Hepatocyte (in vitro differentiated cells): ENCODE results near the gene EFR3B. TPM values are rescaled to one million over a fixed set of nuclear protein-coding genes. Genes with fewer than 3 reads are reported as not detected.

ENCODE experiments used
- DNase-seq: peaks from one replicate; pipeline ENCODE4 v3.0.0-alpha.2; 2016; ENCODE audit warnings: low spot score
- H2AFZ ChIP-seq: fragments of 200-600 bp; sonication (generic); 2 replicates; pipeline ENCODE4 v1.6.0; 2016; ENCODE audit warnings: antibody characterized with exemption, mild to moderate bottlenecking
- H3K27ac ChIP-seq: fragments of 200-600 bp; sonication (generic); 2 replicates; pipeline ENCODE4 v1.5.1; 2016; ENCODE audit warnings: mild to moderate bottlenecking
- H3K27me3 ChIP-seq: fragments of 200-600 bp; sonication (generic); 2 replicates; pipeline ENCODE4 v1.6.1; 2016
- H3K36me3 ChIP-seq: fragments of 200-600 bp; sonication (generic); replicated peaks from 2 replicates; pipeline ENCODE4 v1.5.1; 2016; ENCODE audit warnings: low read depth; ENCODE audit not compliant: insufficient read depth
- H3K4me1 ChIP-seq: fragments of 200-600 bp; sonication (generic); 2 replicates; pipeline ENCODE4 v1.5.1; 2016; ENCODE audit warnings: mild to moderate bottlenecking, moderate library complexity; ENCODE audit not compliant: insufficient read depth
- H3K4me2 ChIP-seq: fragments of 200-600 bp; sonication (generic); 2 replicates; pipeline ENCODE4 v1.6.0; 2016
- H3K4me3 ChIP-seq: fragments of 200-600 bp; sonication (generic); 2 replicates; pipeline ENCODE4 v1.5.1; 2016; ENCODE audit warnings: mild to moderate bottlenecking
- H3K79me2 ChIP-seq: fragments of 200-600 bp; sonication (generic); 2 replicates; pipeline ENCODE4 v1.6.0; 2017; ENCODE audit warnings: mild to moderate bottlenecking
- H3K9me2 ChIP-seq: fragments of 200-600 bp; sonication (generic); replicated peaks from 2 replicates; pipeline ENCODE4 v1.6.0; 2017; ENCODE audit warnings: mild to moderate bottlenecking; ENCODE audit not compliant: insufficient read depth
- H3K9me3 ChIP-seq: fragments of 200-600 bp; sonication (generic); 2 replicates; pipeline ENCODE4 v1.5.1; 2016; ENCODE audit warnings: low read depth, mild to moderate bottlenecking
- H4K20me1 ChIP-seq: fragments of 200-600 bp; sonication (generic); 2 replicates; pipeline ENCODE4 v1.6.0; 2016; ENCODE audit warnings: mild to moderate bottlenecking; ENCODE audit not compliant: insufficient read depth, poor library complexity, severe bottlenecking
- EZH2 ChIP-seq: fragments of 200-600 bp; sonication (generic); IDR thresholded peaks from 2 replicates; pipeline ENCODE4 v1.6.1; 2016; ENCODE audit warnings: antibody characterized with exemption, mild to moderate bottlenecking, borderline replicate concordance
- EZH2phosphoT487 ChIP-seq: fragments of 200-600 bp; sonication (generic); IDR thresholded peaks from one replicate; pipeline ENCODE4 v1.6.1; 2018; ENCODE audit warnings: antibody characterized with exemption, mild to moderate bottlenecking, low read depth, moderate library complexity; ENCODE audit not compliant: unreplicated experiment, severe bottlenecking
- WGBS: methylation state at CpG from one replicate; pipeline ENCODE4 v1.1.6; 2016; ENCODE audit warnings: low lambda C conversion rate; ENCODE audit errors: missing lambda C conversion rate; 5-methylcytosine and 5-hydroxymethylcytosine counted together
- polyA plus RNA-seq: library from polyadenylated mRNA; unstranded; fragments of >200 nt; fragmentation: Nextera tagmentation; extraction: Ambion mirVana; gene quantifications from 2 replicates; pipeline ENCODE4 v1.2.1, GENCODE V29; 2016
- total RNA-seq: library from RNA; depleted of rRNA; stranded (reverse); fragments of >200 nt; gene quantifications from 2 replicates; pipeline ENCODE4 v1.2.3, GENCODE V29; 2014
- TF ChIP-seq, protein P1 (sequence below): fragments of 200-600 bp; sonication (generic); IDR thresholded peaks from 2 replicates; pipeline ENCODE4 v1.5.1; 2016; ENCODE audit warnings: antibody characterized with exemption, mild to moderate bottlenecking; ENCODE audit not compliant: poor library complexity

The EFR3B gene
- total and polyA plus RNA-seq, 2 experiments from 2014 or later, result 1.1 to 2.0 TPM

GRCh38 chr2:25077789-25078169 lies 35.9 kb downstream of the EFR3B start:
- no peak overlapping the region for H2AFZ ChIP-seq
- peak overlapping the region; percentile 35 for H3K4me2 ChIP-seq
- H3K9me3 ChIP-seq, result no peaks in the 10 kb centered on the region
- H3K36me3 ChIP-seq, result no peaks in the 10 kb centered on the region
- DNase-seq, result no peak
- H3K79me2 ChIP-seq, result no peaks in the 10 kb centered on the region
- peak overlapping the region; percentile 64 for H3K27ac ChIP-seq
- no peak overlapping the region for H3K4me3 ChIP-seq
- TF ChIP-seq EZH2phosphoT487 (no peak), EZH2 (no peak)
- TF ChIP-seq, protein P1, sequence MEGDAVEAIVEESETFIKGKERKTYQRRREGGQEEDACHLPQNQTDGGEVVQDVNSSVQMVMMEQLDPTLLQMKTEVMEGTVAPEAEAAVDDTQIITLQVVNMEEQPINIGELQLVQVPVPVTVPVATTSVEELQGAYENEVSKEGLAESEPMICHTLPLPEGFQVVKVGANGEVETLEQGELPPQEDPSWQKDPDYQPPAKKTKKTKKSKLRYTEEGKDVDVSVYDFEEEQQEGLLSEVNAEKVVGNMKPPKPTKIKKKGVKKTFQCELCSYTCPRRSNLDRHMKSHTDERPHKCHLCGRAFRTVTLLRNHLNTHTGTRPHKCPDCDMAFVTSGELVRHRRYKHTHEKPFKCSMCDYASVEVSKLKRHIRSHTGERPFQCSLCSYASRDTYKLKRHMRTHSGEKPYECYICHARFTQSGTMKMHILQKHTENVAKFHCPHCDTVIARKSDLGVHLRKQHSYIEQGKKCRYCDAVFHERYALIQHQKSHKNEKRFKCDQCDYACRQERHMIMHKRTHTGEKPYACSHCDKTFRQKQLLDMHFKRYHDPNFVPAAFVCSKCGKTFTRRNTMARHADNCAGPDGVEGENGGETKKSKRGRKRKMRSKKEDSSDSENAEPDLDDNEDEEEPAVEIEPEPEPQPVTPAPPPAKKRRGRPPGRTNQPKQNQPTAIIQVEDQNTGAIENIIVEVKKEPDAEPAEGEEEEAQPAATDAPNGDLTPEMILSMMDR, result no peak
- no peaks in the 10 kb centered on the region for H3K27me3 ChIP-seq
- no peaks in the 10 kb centered on the region for H3K9me2 ChIP-seq
- H3K4me1 ChIP-seq, result peaks cover 9% of the 10 kb centered on the region
- WGBS, result 69% methylated on average over 2 of the region's 2 CpGs
- H4K20me1 ChIP-seq, result no peaks in the 10 kb centered on the region

GRCh38 chr2:25078170-25079049 lies 36.5 kb downstream of the EFR3B start:
- H3K79me2 ChIP-seq, result no peaks in the 10 kb centered on the region
- H3K27me3 ChIP-seq, result no peaks in the 10 kb centered on the region
- H3K9me2 ChIP-seq, result no peaks in the 10 kb centered on the region
- peak; percentile 68 for DNase-seq
- peak overlapping the region; percentile 35 for H3K4me2 ChIP-seq
- 45% methylated on average over 16 of the region's 16 CpGs for WGBS
- H3K36me3 ChIP-seq, result no peaks in the 10 kb centered on the region
- no peak for TF ChIP-seq EZH2
- no peak for TF ChIP-seq EZH2phosphoT487
- TF ChIP-seq, protein P1, result no peak
- H3K4me1 ChIP-seq, result peaks cover 9% of the 10 kb centered on the region
- H3K9me3 ChIP-seq, result no peaks in the 10 kb centered on the region
- no peak overlapping the region for H3K4me3 ChIP-seq
- no peak overlapping the region for H2AFZ ChIP-seq
- H3K27ac ChIP-seq, result peak overlapping the region; percentile 64
- H4K20me1 ChIP-seq, result no peaks in the 10 kb centered on the region

GRCh38 chr2:25079050-25079635 lies 37.3 kb downstream of the EFR3B start:
- peaks cover 9% of the 10 kb centered on the region for H3K4me1 ChIP-seq
- WGBS, result 84% methylated on average over 3 of the region's 3 CpGs
- H4K20me1 ChIP-seq, result no peaks in the 10 kb centered on the region
- DNase-seq, result no peak
- no peak for TF ChIP-seq EZH2phosphoT487
- TF ChIP-seq EZH2, result no peak
- no peak overlapping the region for H2AFZ ChIP-seq
- no peaks in the 10 kb centered on the region for H3K27me3 ChIP-seq
- H3K79me2 ChIP-seq, result no peaks in the 10 kb centered on the region
- H3K9me3 ChIP-seq, result no peaks in the 10 kb centered on the region
- no peaks in the 10 kb centered on the region for H3K36me3 ChIP-seq
- H3K4me3 ChIP-seq, result no peak overlapping the region
- peak overlapping the region; percentile 35 for H3K4me2 ChIP-seq
- H3K27ac ChIP-seq, result no peak overlapping the region
- H3K9me2 ChIP-seq, result no peaks in the 10 kb centered on the region

- 95% methylated on average over 9 of the region's 9 CpGs for WGBS
- no peak overlapping the region for H2AFZ ChIP-seq
- no peaks in the 10 kb centered on the region for H3K27me3 ChIP-seq
- no peaks in the 10 kb centered on the region for H3K9me2 ChIP-seq
- H3K36me3 ChIP-seq, result no peaks in the 10 kb centered on the region
- H3K79me2 ChIP-seq, result no peaks in the 10 kb centered on the region
- no peak for TF ChIP-seq EZH2phosphoT487
- no peak for TF ChIP-seq EZH2
- DNase-seq, result no peak
- H3K4me3 ChIP-seq, result no peak overlapping the region
- peaks cover 9% of the 10 kb centered on the region for H3K4me1 ChIP-seq
- no peak overlapping the region for H3K27ac ChIP-seq
- H3K4me2 ChIP-seq, result no peak overlapping the region
- no peaks in the 10 kb centered on the region for H4K20me1 ChIP-seq
- no peaks in the 10 kb centered on the region for H3K9me3 ChIP-seq
Observed at GRCh38 chr2:25081237-25081790, 39.4 kb downstream of the EFR3B start.
